GM12873 (cell line): ENCODE measurements around the gene SPOCK1.

Experiments
- TF ChIP-seq, protein P1 (sequence below): IDR thresholded peaks from 2 replicates; pipeline ENCODE4 v1.5.1; 2012; ENCODE audit warnings: low read depth, mild to moderate bottlenecking, moderate library complexity, low read length, control low read depth; ENCODE audit not compliant: insufficient read depth; ENCODE audit errors: missing control alignments

SPOCK1 gene

DNA sequence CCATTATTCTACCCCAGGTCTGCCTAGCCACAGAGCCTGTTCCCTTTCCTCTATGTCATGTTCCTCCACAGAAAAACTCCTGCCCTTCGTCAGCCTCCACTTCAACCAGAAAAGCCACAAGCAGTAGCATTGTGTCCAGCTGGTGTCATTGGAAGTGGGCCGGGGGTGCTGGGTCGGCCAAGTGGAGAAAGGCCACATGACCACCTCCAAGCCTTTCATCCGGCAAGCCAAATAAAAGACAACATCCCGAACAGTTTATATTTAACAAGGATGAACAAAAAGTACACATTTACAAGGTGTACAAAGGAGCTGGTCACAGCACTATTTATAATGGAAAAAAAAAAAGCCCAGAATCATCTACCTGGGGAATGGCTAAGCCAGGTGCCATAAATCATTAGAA lies 16.1 kb upstream of the SPOCK1 start:
- TF ChIP-seq, protein P1, sequence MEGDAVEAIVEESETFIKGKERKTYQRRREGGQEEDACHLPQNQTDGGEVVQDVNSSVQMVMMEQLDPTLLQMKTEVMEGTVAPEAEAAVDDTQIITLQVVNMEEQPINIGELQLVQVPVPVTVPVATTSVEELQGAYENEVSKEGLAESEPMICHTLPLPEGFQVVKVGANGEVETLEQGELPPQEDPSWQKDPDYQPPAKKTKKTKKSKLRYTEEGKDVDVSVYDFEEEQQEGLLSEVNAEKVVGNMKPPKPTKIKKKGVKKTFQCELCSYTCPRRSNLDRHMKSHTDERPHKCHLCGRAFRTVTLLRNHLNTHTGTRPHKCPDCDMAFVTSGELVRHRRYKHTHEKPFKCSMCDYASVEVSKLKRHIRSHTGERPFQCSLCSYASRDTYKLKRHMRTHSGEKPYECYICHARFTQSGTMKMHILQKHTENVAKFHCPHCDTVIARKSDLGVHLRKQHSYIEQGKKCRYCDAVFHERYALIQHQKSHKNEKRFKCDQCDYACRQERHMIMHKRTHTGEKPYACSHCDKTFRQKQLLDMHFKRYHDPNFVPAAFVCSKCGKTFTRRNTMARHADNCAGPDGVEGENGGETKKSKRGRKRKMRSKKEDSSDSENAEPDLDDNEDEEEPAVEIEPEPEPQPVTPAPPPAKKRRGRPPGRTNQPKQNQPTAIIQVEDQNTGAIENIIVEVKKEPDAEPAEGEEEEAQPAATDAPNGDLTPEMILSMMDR = no peak

DNA sequence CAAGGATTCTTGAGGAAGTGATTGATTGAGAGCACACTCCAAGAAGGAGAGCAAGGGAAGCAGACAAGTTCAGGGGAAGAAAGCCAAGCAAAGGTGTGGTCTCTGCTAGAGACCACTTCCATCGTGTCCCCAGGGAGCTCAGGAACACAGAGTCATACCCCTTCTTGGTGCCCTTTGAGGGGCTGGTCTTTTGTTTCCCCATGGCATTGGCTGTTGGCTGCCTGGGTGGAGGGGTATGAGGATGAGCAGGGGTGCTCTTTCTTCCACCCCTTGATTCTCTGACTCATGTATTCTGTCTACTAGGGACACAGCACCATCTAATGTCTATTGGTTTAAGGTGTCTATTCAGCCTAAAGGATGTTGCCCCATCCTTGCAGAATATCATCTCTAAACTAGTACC lies 11.5 kb upstream of the SPOCK1 start:
- TF ChIP-seq, protein P1 = no peak

DNA sequence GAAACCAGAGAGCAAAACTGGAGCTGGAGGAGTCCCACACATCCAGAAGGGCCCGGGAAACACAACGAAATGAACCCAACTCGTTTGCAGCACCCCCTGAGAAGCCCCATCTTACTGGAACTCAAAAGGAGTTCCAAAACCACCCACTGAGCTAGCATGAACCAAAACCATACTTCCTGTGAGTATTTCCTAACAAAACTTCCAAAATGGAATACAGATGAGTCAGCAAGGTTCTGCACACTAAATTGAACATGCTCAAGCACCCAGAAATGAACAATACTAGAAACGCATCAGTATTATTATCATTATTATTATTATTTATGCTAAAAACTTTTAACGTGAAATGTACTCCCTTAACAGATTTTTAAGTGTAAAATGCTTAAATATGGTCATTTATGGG lies 8.0 kb upstream of the SPOCK1 start:
- TF ChIP-seq, protein P1 = no peak

DNA sequence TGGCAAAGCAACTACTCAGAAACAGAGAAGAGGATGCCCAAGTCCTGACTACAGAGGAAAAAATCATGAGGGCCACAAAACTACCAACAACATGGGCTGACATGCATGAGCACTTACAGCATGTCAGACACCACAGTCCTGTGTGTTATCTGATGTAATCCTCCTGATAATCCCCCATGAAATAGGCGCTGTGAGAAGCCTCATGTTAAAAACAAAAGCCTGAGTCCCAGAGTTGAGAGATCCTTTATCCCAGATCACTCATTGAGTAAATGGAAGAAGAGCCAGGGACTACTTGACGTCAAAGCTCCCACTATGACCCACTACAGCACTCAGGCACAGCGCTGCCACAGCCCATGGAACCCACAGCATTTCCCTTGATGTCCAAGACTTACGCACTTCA lies 7.2 kb upstream of the SPOCK1 start:
- TF ChIP-seq, protein P1 = no peak

DNA sequence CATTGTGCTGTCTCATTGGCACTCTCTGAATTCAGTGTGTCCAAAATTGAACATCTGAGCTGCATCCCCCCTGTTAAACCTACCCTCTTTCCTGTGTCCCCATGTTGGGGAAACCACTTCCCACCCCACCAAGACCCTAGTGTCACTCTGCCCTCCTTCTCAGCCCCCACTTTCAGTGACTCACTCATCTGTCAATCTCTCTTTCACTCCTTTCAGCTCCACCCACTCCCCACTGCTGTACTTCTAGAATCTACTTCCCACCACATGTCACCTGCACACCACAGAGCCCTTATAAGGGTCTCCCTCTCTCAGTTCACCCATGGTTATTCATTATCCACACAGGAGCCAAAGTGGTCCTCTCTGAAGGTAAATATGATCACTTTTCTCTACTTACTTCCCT lies 5.8 kb upstream of the SPOCK1 start:
- TF ChIP-seq, protein P1 = no peak

DNA sequence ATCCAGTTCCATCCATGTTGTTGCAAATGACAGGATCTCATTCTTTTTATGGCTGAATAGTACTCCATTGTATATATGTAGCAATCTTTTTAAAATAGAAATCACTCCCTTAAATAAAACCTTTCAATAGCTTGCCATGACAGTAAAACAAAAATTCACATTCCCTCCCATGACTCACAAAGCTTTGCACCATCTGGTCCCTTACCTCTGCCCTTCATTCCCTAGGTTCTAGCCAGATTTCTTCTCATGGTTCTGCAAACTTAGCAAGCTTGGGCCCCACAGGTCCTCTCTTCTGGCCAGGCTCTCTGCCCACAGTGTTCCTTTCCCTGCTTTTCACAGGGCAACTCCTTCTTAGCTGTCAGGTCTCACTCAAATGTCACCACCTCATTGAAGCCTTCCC lies 4.3 kb upstream of the SPOCK1 start:
- TF ChIP-seq, protein P1 = no peak

DNA sequence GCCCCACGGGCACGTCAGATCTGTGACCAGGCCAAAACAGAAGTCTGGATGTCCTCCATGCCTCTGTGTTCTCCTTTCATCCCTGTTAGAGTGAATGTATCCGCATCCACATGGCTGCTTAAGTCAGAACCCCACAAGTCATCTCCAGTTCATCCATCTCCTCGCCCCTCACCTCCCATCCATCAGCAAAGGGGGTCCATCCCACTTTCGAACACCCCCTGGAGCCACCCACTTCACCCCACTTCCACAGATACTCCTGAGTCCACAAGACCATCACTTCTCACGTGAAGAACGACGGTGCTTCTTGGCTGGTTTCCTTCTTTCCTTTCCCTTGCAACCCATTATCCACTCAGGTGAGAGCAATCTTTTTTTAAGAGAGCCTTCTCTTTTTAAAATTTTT lies 3.5 kb upstream of the SPOCK1 start:
- TF ChIP-seq, protein P1 = no peak

DNA sequence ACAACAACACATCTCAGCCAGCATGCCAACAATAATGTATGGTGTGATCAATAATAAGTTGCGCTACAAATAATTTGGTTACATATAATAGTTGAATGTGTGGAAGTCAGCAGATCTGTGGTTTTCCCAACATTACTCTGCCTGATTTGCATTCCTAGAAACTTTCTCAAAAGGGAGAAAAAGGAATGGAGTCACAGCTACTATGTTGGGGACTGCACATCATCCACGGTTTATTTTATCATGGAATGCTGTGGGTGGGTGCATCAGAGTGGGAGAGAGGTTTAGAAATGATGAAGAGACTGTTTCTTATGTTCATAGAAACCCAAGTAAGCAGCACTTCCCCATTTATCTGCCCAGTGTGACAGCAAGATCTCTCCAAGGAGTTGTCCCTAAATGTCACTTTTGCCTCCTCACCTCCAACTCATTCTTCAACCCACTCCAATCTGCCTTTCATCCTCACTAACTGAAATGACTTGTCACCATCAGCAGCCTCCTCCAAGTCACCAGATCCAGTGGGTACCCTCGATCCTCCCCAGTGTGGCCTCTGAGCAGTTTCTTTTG lies 2.8 kb upstream of the SPOCK1 start:
- TF ChIP-seq, protein P1 = no peak
